Measurements from ENCODE around the gene IDI2. TPM values are rescaled to one million over a fixed set of nuclear protein-coding genes. Genes with fewer than 3 reads are reported as not detected.

The IDI2 gene
- total RNA-seq, 4 donors from 2014 or later: not detected

- H3K4me3 ChIP-seq: no peak overlapping the region
- no peaks in the 10 kb centered on the region for H3K36me3 ChIP-seq
- TF ChIP-seq POLR2A (IDR thresholded peaks at IDR 0.05; ENCODE audit: low read depth) (no peak), CTCF (IDR thresholded peaks at IDR 0.05) (no peak), EP300 (IDR thresholded peaks at IDR 0.05) (no peak), POLR2AphosphoS5 (IDR thresholded peaks at IDR 0.05) (no peak)
- no peaks in the 10 kb centered on the region for H3K9me3 ChIP-seq
- H3K4me1 ChIP-seq: no peaks in the 10 kb centered on the region
- H3K27me3 ChIP-seq: no peaks in the 10 kb centered on the region
- H3K27ac ChIP-seq (replicated peaks in 1 of 4): no peak overlapping the region
- WGBS: 98% methylated on average over 7 of the region's 7 CpGs
- DNase-seq (ENCODE audit: extremely low spot score): no peak
- intact Hi-C loops (cut with DNase I): no loop called here
Measured at GRCh38 chr10:1029838-1030237, 4.2 kb upstream of the IDI2 start.

GRCh38 chr10:1026578-1026977 is 919 bp upstream of the IDI2 start:
- WGBS: 93% methylated on average over 6 of the region's 6 CpGs
- TF ChIP-seq CTCF (IDR thresholded peaks at IDR 0.05): no peak
- TF ChIP-seq EP300 (IDR thresholded peaks at IDR 0.05): no peak
- no peak for TF ChIP-seq POLR2A (IDR thresholded peaks at IDR 0.05; ENCODE audit: low read depth)
- TF ChIP-seq POLR2AphosphoS5 (IDR thresholded peaks at IDR 0.05): no peak
- no peaks in the 10 kb centered on the region for H3K4me1 ChIP-seq
- H3K27me3 ChIP-seq: no peaks in the 10 kb centered on the region
- H3K9me3 ChIP-seq: no peaks in the 10 kb centered on the region
- intact Hi-C loops (cut with DNase I): no loop called here
- no peak overlapping the region for H3K4me3 ChIP-seq
- no peak for DNase-seq (ENCODE audit: extremely low spot score)
- H3K36me3 ChIP-seq: no peaks in the 10 kb centered on the region
- no peak overlapping the region for H3K27ac ChIP-seq (replicated peaks in 1 of 4)

- Histone ChIP-seq H3K9me3 (no peaks in the 10 kb centered on the region), H3K27ac (replicated peaks in 1 of 4) (no peak overlapping the region), H3K36me3 (peaks cover 0 to 18% (median 11%) of the 10 kb centered on the region in 4 donors), H3K4me1 (no peaks in the 10 kb centered on the region), H3K27me3 (no peaks in the 10 kb centered on the region), H3K4me3 (no peak overlapping the region)
- no peak for TF ChIP-seq POLR2AphosphoS5 (IDR thresholded peaks at IDR 0.05)
- TF ChIP-seq POLR2A (IDR thresholded peaks at IDR 0.05; ENCODE audit: low read depth): no peak
- TF ChIP-seq CTCF (IDR thresholded peaks at IDR 0.05): no peak
- no peak for TF ChIP-seq EP300 (IDR thresholded peaks at IDR 0.05)
- intact Hi-C loops (cut with DNase I): no loop called here
- 93% methylated on average over 10 of the region's 12 CpGs for WGBS
- DNase-seq (ENCODE audit: extremely low spot score): no peak
Measured at GRCh38 chr10:1024103-1024502, 1.6 kb downstream of the IDI2 start.

GRCh38 chr10:1022413-1022812 is 3.2 kb downstream of the IDI2 start:
- no peak for DNase-seq (ENCODE audit: extremely low spot score)
- Histone ChIP-seq H3K9me3 (no peaks in the 10 kb centered on the region), H3K36me3 (peaks cover 8 to 34% (median 25%) of the 10 kb centered on the region in 4 donors), H3K27ac (replicated peaks in 1 of 4) (no peak overlapping the region), H3K27me3 (no peaks in the 10 kb centered on the region), H3K4me1 (no peaks in the 10 kb centered on the region), H3K4me3 (no peak overlapping the region)
- TF ChIP-seq POLR2AphosphoS5 (IDR thresholded peaks at IDR 0.05): no peak
- TF ChIP-seq EP300 (IDR thresholded peaks at IDR 0.05): no peak
- no peak for TF ChIP-seq CTCF (IDR thresholded peaks at IDR 0.05)
- no peak for TF ChIP-seq POLR2A (IDR thresholded peaks at IDR 0.05; ENCODE audit: low read depth)
- intact Hi-C loops (cut with DNase I): no loop called here
- WGBS: 79% methylated on average over 6 of the region's 12 CpGs

- Histone ChIP-seq H3K36me3 (peaks cover 22 to 49% (median 39%) of the 10 kb centered on the region in 4 donors), H3K4me3 (no peak overlapping the region), H3K27me3 (no peaks in the 10 kb centered on the region), H3K4me1 (no peaks in the 10 kb centered on the region), H3K9me3 (no peaks in the 10 kb centered on the region), H3K27ac (replicated peaks in 1 of 4) (no peak overlapping the region)
- TF ChIP-seq POLR2AphosphoS5 (IDR thresholded peaks at IDR 0.05) (no peak), CTCF (IDR thresholded peaks at IDR 0.05) (no peak)
- intact Hi-C loops (cut with DNase I): no loop called here
- no peak for DNase-seq (ENCODE audit: extremely low spot score)
- WGBS: 88% methylated on average over 8 of the region's 9 CpGs
Measured at GRCh38 chr10:1020958-1021357, 4.7 kb downstream of the IDI2 start.
